DMS153 treated with DMSO at 0.1 percent for 48 hours (cell line): ENCODE data around the gene TP53BP1.
"Not testable (repeated sequence)": the region's sequence is repeated elsewhere in the genome, so short reads cannot be mapped to it uniquely, and the experiment has no call there.

ENCODE experiments used
- DNase-seq: peaks from one replicate; lab custom pipeline; 2025; ENCODE audit not compliant: unreplicated experiment; lab: John Stamatoyannopoulos, UW

The TP53BP1 gene

GRCh38 chr15:43492673-43493601 lies at the start of gene TP53BP1:
Gene TP53BP1, minus strand, starts transcription at chr15:43493156. Its CDS starts 113 bp downstream, at chr15:43493043.
- peak; percentile 79 for DNase-seq

GRCh38 chr15:43541785-43542184 lies 48.8 kb upstream of the TP53BP1 start:
- no peak for DNase-seq

GRCh38 chr15:43538091-43538490 lies 45.1 kb upstream of the TP53BP1 start:
- no peak for DNase-seq

- DNase-seq: no peak
These were observed 41.9 kb upstream of the TP53BP1 start for GRCh38 chr15:43534897-43535296.

GRCh38 chr15:43532826-43533225 lies 39.9 kb upstream of the TP53BP1 start:
- DNase-seq: not testable (repeated sequence)

- no peak for DNase-seq
These were observed 38.2 kb upstream of the TP53BP1 start for GRCh38 chr15:43531018-43531670.

GRCh38 chr15:43529587-43530345 lies 36.8 kb upstream of the TP53BP1 start:
- DNase-seq: no peak

- no peak for DNase-seq
These were observed 36.2 kb upstream of the TP53BP1 start for GRCh38 chr15:43529141-43529540.

GRCh38 chr15:43528542-43529007 lies 35.6 kb upstream of the TP53BP1 start:
- no peak for DNase-seq

- DNase-seq: no peak
These were observed 35.0 kb upstream of the TP53BP1 start for GRCh38 chr15:43527802-43528541.

GRCh38 chr15:43527016-43527801 lies 34.3 kb upstream of the TP53BP1 start:
- DNase-seq: no peak

GRCh38 chr15:43526261-43526930 lies 33.4 kb upstream of the TP53BP1 start:
- DNase-seq: no peak

GRCh38 chr15:43525131-43525530 lies 32.2 kb upstream of the TP53BP1 start:
- no peak for DNase-seq

GRCh38 chr15:43524254-43524845 lies 31.4 kb upstream of the TP53BP1 start:
- DNase-seq: no peak

- no peak for DNase-seq
These were observed 30.7 kb upstream of the TP53BP1 start for GRCh38 chr15:43523646-43524045.

- no peak for DNase-seq
These were observed 29.3 kb upstream of the TP53BP1 start for GRCh38 chr15:43522247-43522646.

- DNase-seq: no peak
These were observed 28.5 kb upstream of the TP53BP1 start for GRCh38 chr15:43521419-43521818.

GRCh38 chr15:43520138-43520537 lies 27.2 kb upstream of the TP53BP1 start:
- DNase-seq: no peak

- no peak for DNase-seq
These were observed 26.2 kb upstream of the TP53BP1 start for GRCh38 chr15:43519196-43519595.
